ENCODE data around the gene IPO5. TPM values are rescaled to one million over a fixed set of nuclear protein-coding genes. Genes with fewer than 3 reads are reported as not detected.

Gene IPO5
- total RNA-seq (2022; extraction: Qiagen RNA extraction; ENCODE audit: low read depth): 65.3 to 90.1 TPM (median 81.9 TPM) in 5 replicates

DNA sequence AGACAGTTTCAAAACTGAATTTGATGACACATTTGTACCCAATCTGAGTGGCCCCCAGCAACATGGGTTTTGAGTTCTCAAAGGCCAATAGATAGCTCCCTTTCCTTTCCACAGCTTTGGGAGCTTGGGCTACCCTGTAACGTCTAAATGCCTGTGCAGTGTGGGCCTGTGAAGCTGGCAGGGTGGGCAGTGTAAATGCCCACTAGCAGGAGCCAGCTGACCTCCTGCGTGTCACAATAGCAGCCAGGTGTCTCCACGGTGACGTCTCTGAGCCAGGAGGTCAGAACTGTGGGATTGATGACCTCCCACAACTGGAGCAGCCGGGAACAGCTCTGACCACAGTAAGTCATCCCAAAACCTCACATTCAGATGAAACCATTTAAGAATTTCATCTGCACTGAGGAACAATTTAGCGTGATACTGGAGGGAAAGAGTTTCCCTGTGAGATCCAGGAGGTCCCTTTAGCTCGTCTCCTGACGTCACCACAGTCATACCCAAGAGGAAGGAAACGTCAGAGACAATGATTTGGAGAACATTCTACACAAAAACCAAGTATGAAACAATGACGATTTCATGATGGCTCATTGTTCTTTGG lies at the start of gene IPO5:
IPO5 (plus strand) TSS at position 300 of the 595 bp plus-strand sequence. CDS start 23,022 bp downstream, outside the sequence.

Other genes starting within 250 kb of the IPO5 start
- 9.0 to 14.8 TPM (median 11.5 TPM) in 5 replicates for gene FARP1, start 189.4 kb downstream of the IPO5 start, total RNA-seq (2022; extraction: Qiagen RNA extraction; ENCODE audit: low read depth)
- gene RNF113B, start 223.6 kb downstream of the IPO5 start, total RNA-seq (2022; extraction: Qiagen RNA extraction; ENCODE audit: low read depth): not detected in 5 replicates